ENCODE measurements around the gene ACAA1.

GRCh38 chr3:38090453-38090852 is 46.5 kb downstream of the ACAA1 start:
- TF ChIP-seq SIN3A (IDR thresholded peaks at IDR 0.05; ENCODE audit: borderline replicate concordance, insufficient read depth, low read depth, low read length) (no peak), TCF7L2 (IDR thresholded peaks at IDR 0.05; ENCODE audit: low read depth, low read length) (no peak), POLR2AphosphoS5 (IDR thresholded peaks at IDR 0.05; ENCODE audit: low read depth, low read length) (no peak)
- TF ChIP-seq, protein P1, sequence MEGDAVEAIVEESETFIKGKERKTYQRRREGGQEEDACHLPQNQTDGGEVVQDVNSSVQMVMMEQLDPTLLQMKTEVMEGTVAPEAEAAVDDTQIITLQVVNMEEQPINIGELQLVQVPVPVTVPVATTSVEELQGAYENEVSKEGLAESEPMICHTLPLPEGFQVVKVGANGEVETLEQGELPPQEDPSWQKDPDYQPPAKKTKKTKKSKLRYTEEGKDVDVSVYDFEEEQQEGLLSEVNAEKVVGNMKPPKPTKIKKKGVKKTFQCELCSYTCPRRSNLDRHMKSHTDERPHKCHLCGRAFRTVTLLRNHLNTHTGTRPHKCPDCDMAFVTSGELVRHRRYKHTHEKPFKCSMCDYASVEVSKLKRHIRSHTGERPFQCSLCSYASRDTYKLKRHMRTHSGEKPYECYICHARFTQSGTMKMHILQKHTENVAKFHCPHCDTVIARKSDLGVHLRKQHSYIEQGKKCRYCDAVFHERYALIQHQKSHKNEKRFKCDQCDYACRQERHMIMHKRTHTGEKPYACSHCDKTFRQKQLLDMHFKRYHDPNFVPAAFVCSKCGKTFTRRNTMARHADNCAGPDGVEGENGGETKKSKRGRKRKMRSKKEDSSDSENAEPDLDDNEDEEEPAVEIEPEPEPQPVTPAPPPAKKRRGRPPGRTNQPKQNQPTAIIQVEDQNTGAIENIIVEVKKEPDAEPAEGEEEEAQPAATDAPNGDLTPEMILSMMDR (IDR thresholded peaks at IDR 0.05), result no peak
